Psoas muscle (tissue), 8 donors: ENCODE results near the gene BEST2. TPM values are rescaled to one million over a fixed set of nuclear protein-coding genes. Genes with fewer than 3 reads are reported as not detected.

Source experiments
- ATAC-seq, 4 donors: fragments of 200-7000 bp; cut with Tn5 transposase; one replicate each; pipeline ENCODE4 v1.9.1; 2020; ENCODE audit warnings: moderate library complexity in 3 of 4, mild to moderate bottlenecking in 2 of 4
- DNase-seq, 2 donors: peaks; one replicate each; pipeline ENCODE4 v3.0.0-alpha.2; 2020
- H3K27ac ChIP-seq: fragments of 200-600 bp; one replicate; pipeline ENCODE4 v1.8.0; 2022
- H3K27me3 ChIP-seq, 3 donors: fragments of 200-600 bp in 1 of 3; one replicate each; pipeline versions ENCODE4 v1.6.1 to v1.8.0; 2013 to 2022; ENCODE audit warnings: low read length in 2 of 3, mild to moderate bottlenecking in 2 of 3, moderate library complexity in 1 of 3; ENCODE audit not compliant: insufficient read depth in 3 of 3
- H3K36me3 ChIP-seq, 2 donors: fragments of 200-600 bp in 1 of 2; one replicate each; pipeline versions ENCODE4 v1.6.1 to v1.8.0; 2013 to 2022; ENCODE audit warnings: low read depth in 1 of 2, mild to moderate bottlenecking in 1 of 2, moderate library complexity in 1 of 2; ENCODE audit not compliant: insufficient read depth in 1 of 2
- H3K4me1 ChIP-seq: fragments of 200-600 bp; one replicate; pipeline ENCODE4 v1.8.0; 2022
- H3K4me3 ChIP-seq: fragments of 200-600 bp; one replicate; pipeline ENCODE4 v1.8.0; 2022; ENCODE audit warnings: mild to moderate bottlenecking
- H3K9me3 ChIP-seq: fragments of 200-600 bp; one replicate; pipeline ENCODE4 v1.8.0; 2022
- WGBS, 3 donors: extraction: QIAGEN DNeasy Blood & Tissue Kit; methylation state at CpG; one replicate each; pipeline versions ENCODE4 v1.1.6 to v1.1.7; 2013; 5-methylcytosine and 5-hydroxymethylcytosine counted together
- intact Hi-C, 2 donors: fragments of 100-400 bp; cut with DNase I; formaldehyde crosslinking; loops; one replicate each; pipeline versions ENCODE4 v1.11.0 to v1.14.2; 2022
- polyA plus RNA-seq, 3 donors: library from polyadenylated mRNA; stranded (reverse); fragments of 200-250 nt; gene quantifications; one replicate each; pipeline ENCODE4 v1.2.3, GENCODE V29; 2013
- total RNA-seq, 4 donors: library from RNA; stranded (reverse); fragmentation: NEBNext Ultra II Directional in 2 of 4; extraction: Animal tissue kit (Norgen Biotek cat#: 25700) in 2 of 4; gene quantifications; one replicate each; pipeline versions ENCODE4 v1.2.1 to v1.2.4, GENCODE V29; 2021 to 2023
- TF ChIP-seq, protein P1 (sequence below): fragments of 200-600 bp; IDR thresholded peaks from one replicate; pipeline ENCODE4 v1.8.0; 2022; ENCODE audit warnings: antibody characterized with exemption
- donor health status: healthy with polysubstance abuse.
- donor health status: DM: no; HTN: no; CAD: no; lungs with moderate emphysema.
- donor health status: Bipolar disorder and iron deficiency.
- donor health status: healthy.
- donor health status: DM: yes; HTN: yes; CAD: no.
- donor health status: DM: no; HTN: no; CAD: no.
- donor health status: DM: no; HTN: no; CAD: no.
- donor health status: DM: yes; HTN: yes; CAD: no.

BEST2 gene
- total and polyA plus RNA-seq, 7 donors: 0.04 to 0.37 (median 0.08) TPM; not detected in 4

DNA sequence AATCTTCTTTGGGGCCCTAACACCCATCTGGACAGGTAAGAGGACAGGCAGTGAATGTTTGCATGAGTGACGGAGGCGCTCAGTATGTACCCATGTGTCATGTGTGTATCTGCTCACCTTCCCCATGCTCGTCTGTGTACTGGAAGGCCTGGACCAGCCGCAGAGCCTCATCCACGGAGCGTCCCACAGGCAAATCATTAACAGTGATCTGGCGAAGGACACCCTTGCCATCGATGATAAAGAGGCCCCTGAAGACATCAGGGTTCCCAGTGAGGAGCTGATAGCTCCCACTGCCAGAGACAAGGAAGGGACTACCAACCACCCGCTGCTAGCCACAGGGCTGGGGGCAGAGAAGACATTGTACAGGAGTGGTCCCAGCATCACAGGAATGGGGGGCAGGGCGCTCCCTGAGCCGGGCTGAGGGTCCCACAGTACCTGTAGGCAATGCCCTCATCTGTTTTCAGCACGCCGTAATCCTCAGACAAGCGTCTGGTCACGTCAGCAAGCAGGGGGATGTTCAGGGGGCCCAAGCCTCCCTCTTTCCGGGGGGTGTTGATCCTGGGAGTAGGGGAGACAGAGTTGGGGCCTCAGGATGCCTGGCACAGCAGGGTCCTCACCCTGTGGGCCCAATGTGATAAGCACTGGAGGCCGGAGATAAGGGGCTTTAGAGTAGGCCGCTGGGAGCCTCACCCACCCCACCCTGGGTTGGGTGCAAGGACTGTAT, 48.3 kb downstream of the BEST2 start:
- no peaks in the 10 kb centered on the region for H3K27me3 ChIP-seq
- H3K27ac ChIP-seq: no peak overlapping the region
- peak overlapping the region; percentile 96 for H3K4me3 ChIP-seq
- peaks cover 0 to 31% of the 10 kb centered on the region in 2 donors for H3K36me3 ChIP-seq
- TF ChIP-seq, protein P1, sequence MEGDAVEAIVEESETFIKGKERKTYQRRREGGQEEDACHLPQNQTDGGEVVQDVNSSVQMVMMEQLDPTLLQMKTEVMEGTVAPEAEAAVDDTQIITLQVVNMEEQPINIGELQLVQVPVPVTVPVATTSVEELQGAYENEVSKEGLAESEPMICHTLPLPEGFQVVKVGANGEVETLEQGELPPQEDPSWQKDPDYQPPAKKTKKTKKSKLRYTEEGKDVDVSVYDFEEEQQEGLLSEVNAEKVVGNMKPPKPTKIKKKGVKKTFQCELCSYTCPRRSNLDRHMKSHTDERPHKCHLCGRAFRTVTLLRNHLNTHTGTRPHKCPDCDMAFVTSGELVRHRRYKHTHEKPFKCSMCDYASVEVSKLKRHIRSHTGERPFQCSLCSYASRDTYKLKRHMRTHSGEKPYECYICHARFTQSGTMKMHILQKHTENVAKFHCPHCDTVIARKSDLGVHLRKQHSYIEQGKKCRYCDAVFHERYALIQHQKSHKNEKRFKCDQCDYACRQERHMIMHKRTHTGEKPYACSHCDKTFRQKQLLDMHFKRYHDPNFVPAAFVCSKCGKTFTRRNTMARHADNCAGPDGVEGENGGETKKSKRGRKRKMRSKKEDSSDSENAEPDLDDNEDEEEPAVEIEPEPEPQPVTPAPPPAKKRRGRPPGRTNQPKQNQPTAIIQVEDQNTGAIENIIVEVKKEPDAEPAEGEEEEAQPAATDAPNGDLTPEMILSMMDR: no peak
- WGBS, 3 donors: 92 to 94% (median 93%) methylated on average over 18 of the region's 18 CpGs
- H3K9me3 ChIP-seq: no peaks in the 10 kb centered on the region
- DNase-seq: no peak
- peaks cover 19% of the 10 kb centered on the region for H3K4me1 ChIP-seq
- intact Hi-C loops: loop anchor here (5.0 to 10.0 kb wide), 3 partner anchors 38 to 135 kb away; partner anchors contain the start of genes CALR (in 1 of the 2), FARSA (in 1 of the 2) and TNPO2 (in 1 of the 2)
- no peak for ATAC-seq

DNA sequence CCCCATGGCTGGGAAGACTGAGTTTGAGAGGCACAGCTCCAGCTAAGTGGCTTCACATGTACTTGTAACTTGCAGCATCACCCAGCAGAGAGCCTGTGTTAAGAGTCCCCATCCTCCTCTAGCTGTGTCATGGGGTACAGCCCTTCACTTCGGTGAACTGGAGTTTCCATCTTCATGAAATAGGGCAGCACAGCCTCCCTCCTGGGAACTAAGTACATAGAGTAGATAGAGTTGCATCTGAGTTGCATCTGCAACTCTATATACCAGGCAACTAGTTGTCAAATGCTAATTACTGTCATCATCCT, 48.8 kb downstream of the BEST2 start:
- peak overlapping the region; percentile 96 for H3K4me3 ChIP-seq
- peak overlapping the region; percentile 6 for H3K27ac ChIP-seq
- WGBS, 3 donors: 79 to 89% (median 80%) methylated on average over 1 of the region's 1 CpG
- TF ChIP-seq, protein P1: no peak
- no peaks in the 10 kb centered on the region for H3K27me3 ChIP-seq
- no peaks in the 10 kb centered on the region for H3K9me3 ChIP-seq
- intact Hi-C loops: loop anchor here in 1 of 2 donors (5.0 to 10.0 kb wide), 2 partner anchors 38 to 134 kb away; partner anchors contain the start of genes CALR and FARSA
- H3K4me1 ChIP-seq: peaks cover 19% of the 10 kb centered on the region
- peaks cover 0 to 31% of the 10 kb centered on the region in 2 donors for H3K36me3 ChIP-seq
- DNase-seq: no peak
- ATAC-seq: no peak

DNA sequence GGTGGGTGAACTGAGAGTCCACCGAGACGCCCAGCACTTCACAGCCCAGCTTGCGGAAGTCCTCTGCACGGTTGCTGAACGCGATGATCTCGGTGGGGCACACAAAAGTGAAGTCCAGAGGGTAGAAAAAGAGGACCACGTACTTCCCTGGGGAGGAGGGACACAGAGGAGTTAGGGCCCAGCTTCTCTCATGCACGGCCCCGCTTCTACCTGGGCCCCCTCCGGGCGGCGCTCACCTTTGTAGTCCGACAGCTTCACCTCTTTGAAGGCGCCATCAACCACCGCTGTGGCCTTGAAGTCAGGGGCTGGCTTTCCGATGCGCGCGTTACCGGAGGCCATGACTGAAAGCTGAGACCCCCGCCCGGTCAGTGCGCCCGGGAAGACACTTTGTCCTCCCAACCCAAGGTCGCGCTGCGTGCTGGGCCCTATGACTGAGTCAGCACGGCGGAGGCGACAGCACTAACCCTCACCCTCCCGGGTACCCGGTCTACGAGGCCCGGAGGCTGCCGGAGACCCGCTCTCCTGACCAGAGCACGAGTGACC, 49.4 kb downstream of the BEST2 start:
- H3K27me3 ChIP-seq: no peaks in the 10 kb centered on the region
- H3K36me3 ChIP-seq: peaks cover 0 to 31% of the 10 kb centered on the region in 2 donors
- intact Hi-C loops: loop anchor here in 1 of 2 donors (5.0 to 10.0 kb wide), 2 partner anchors 39 to 134 kb away; partner anchors contain the start of genes CALR and FARSA
- H3K4me3 ChIP-seq: peak overlapping the region; percentile 96
- 7 to 10% (median 8%) methylated on average over 36 to 38 of the region's 38 CpGs for WGBS, 3 donors
- TF ChIP-seq, protein P1: no peak
- ATAC-seq (peak; percentile 22 to 51 (median 38)), DNase-seq (peak; percentile 48 to 70)
- H3K4me1 ChIP-seq: peaks cover 20% of the 10 kb centered on the region
- no peaks in the 10 kb centered on the region for H3K9me3 ChIP-seq
- H3K27ac ChIP-seq: peak overlapping the region; percentile 82

DNA sequence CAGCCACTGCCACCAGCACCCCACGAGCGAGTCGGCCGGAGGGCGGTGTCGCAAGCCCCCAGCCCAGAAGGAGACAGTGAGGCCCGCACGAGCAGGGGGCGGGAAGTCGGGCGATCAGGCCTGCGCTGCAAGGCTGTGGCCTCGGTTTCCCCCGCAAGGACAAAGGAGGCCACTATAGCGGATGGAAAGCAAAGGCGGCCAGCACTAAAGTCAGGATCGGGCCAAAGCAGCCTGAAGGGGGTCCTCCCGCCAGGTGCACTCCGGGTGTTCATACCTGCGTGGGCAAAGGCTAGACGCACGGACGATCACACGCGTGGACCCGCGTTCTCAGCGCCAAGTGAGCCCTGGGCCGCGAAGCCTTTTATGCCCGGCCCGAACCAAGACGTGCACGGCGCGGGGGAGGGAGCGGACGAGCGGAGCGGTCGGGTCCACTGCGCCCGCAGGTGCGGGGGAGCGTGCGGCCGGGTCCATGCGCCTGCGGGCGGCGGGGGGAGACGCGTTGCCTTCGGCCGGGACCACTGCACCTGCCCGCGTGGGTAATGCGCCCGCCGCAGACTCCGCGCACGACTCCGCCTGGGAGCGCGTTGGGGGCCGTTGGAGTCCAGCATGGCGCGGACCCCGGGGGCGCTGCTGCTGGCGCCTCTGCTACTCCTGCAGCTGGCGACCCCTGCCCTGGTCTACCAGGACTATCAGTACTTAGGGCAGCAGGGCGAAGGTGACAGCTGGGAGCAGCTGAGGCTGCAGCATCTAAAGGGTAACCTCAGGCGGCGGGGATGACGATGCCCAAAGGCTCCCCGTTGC, 50.1 kb downstream of the BEST2 start, which contains the start of the genes PRDX2 and THSD8:
TSS of gene PRDX2 (minus strand) at position 335 of the 801 bp plus-strand sequence. CDS start 539 bp downstream, outside the sequence.
TSS of gene THSD8 (plus strand) at position 604 of the 801 bp plus-strand sequence. CDS start at position 607, 3 bp downstream.
- 0 to 1% (median 1%) methylated on average over 60 to 78 of the region's 78 CpGs for WGBS, 3 donors

More for the DNA sequence above, 50.1 kb downstream of the BEST2 start, which contains the start of the genes PRDX2 and THSD8:
- Histone ChIP-seq H3K36me3 (peaks cover 0 to 31% of the 10 kb centered on the region in 2 donors), H3K27me3 (no peaks in the 10 kb centered on the region), H3K4me3 (peak within 1 kb of the TSS; percentile 96), H3K27ac (peak within 1 kb of the TSS; percentile 82), H3K4me1 (peaks cover 22% of the 10 kb centered on the region), H3K9me3 (no peaks in the 10 kb centered on the region)
- ATAC-seq: peak; percentile 83 to 87 (median 85)
- peak; percentile 86 to 89 for DNase-seq
- intact Hi-C loops: loop anchor here in 1 of 2 donors (5.0 to 10.0 kb wide), 2 partner anchors 39 to 133 kb away; partner anchors contain the start of genes CALR and FARSA
- TF ChIP-seq, protein P1: peak; percentile 3
